Stimulated activated CD8-positive, alpha-beta memory T cell treated with anti-CD3 and anti-CD28 coated beads, Interleukin-12 subunit alpha, Interleukin-12 subunit beta, amount 100 ng/mL, for 24 hours (primary cell): ENCODE data around the gene SSPN.

Experiments used
- DNase-seq: peaks from one replicate; pipeline ENCODE4 v3.0.0-alpha.2; 2020; ENCODE audit errors: extremely low read depth

Gene SSPN

GRCh38 chr12:26187014-26187798 lies 8.2 kb upstream of the SSPN start:
- DNase-seq = no peak

- DNase-seq = no peak
Measured at GRCh38 chr12:26188127-26188526, 7.2 kb upstream of the SSPN start.

GRCh38 chr12:26188641-26189040 lies 6.7 kb upstream of the SSPN start:
- DNase-seq = no peak

- DNase-seq = no peak
Measured at GRCh38 chr12:26192142-26192541, 3.2 kb upstream of the SSPN start.

GRCh38 chr12:26193539-26193938 lies 1.8 kb upstream of the SSPN start:
- no peak for DNase-seq

GRCh38 chr12:26195641-26196420 lies 458 bp downstream of the SSPN start:
- no peak for DNase-seq

GRCh38 chr12:26196421-26196716 lies 996 bp downstream of the SSPN start:
- no peak for DNase-seq

GRCh38 chr12:26197832-26198231 lies 2.5 kb downstream of the SSPN start:
- no peak for DNase-seq

GRCh38 chr12:26198742-26199141 lies 3.4 kb downstream of the SSPN start:
- no peak for DNase-seq

GRCh38 chr12:26203167-26203780 lies 7.9 kb downstream of the SSPN start:
- no peak for DNase-seq

GRCh38 chr12:26204612-26205289 lies 9.4 kb downstream of the SSPN start:
- no peak for DNase-seq

- DNase-seq = no peak
Measured at GRCh38 chr12:26205298-26205697, 9.9 kb downstream of the SSPN start.

GRCh38 chr12:26205941-26206340 lies 10.6 kb downstream of the SSPN start:
- DNase-seq = no peak

GRCh38 chr12:26211331-26211730 lies 16.0 kb downstream of the SSPN start:
- no peak for DNase-seq

- no peak for DNase-seq
Measured at GRCh38 chr12:26212396-26212795, 17.0 kb downstream of the SSPN start.

GRCh38 chr12:26212988-26213387 lies 17.6 kb downstream of the SSPN start:
- no peak for DNase-seq

- DNase-seq = no peak
Measured at GRCh38 chr12:26214121-26214520, 18.7 kb downstream of the SSPN start.

GRCh38 chr12:26219736-26220135 lies 24.4 kb downstream of the SSPN start:
- no peak for DNase-seq

- no peak for DNase-seq
Measured at GRCh38 chr12:26224657-26225056, 29.3 kb downstream of the SSPN start.

- no peak for DNase-seq
Measured at GRCh38 chr12:26226122-26226521, 30.7 kb downstream of the SSPN start.

GRCh38 chr12:26226629-26227360 lies 31.4 kb downstream of the SSPN start:
- DNase-seq = no peak

GRCh38 chr12:26227361-26227745 lies 32.0 kb downstream of the SSPN start:
- DNase-seq = no peak
